Measurements from ENCODE around the gene LUM. TPM values are rescaled to one million over a fixed set of nuclear protein-coding genes. Genes with fewer than 3 reads are reported as not detected.

LUM gene
- total and polyA plus RNA-seq, 3 experiments from 2014 or later = not detected

DNA sequence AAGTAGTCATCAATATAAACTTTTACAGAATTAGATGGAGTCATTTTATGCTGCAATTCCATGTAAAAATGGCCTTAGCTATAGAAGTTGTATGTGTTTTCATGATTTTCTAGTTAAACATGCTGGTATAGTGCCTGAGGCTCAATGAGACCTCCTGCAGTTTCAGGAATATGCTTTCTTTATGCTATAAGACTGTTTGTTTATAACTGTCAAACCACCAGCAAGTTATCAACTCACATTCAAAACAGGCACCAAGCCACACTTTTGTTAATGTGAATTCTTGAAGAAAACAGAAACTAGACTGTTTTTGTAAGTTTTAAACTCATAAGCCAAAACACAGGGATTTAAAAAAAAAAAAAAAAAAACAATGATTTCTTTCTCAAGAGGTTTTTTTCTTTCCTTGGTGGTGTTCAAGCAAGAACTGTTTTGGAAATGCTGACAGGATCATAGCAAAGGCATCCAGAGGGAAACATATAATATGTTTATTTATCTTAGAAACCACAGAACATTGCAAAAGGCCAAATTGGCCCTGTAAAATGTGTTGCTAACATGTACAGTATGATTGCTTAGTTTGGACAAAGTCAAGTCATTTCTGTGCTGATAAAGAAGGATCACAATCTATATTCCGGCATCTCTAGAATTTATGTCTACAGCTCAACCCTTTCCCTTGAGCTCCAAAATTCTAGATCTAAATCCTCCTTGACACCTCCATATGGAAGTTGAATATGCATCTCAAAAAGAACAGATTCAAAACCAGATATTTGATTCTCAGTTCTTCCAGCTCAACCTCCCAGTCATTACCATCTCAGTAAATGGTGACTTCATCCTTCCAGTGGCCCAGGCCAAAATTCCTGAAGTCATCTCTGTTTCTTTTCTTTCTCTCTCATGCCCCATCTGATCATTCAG, 29.0 kb upstream of the LUM start:
- Mint-ChIP-seq H3K4me3 (no peak overlapping the region), H3K4me1 (no peaks in the 10 kb centered on the region), H3K27ac (no peak overlapping the region), H3K36me3 (no peaks in the 10 kb centered on the region), H3K9me3 (peaks cover 0 to 7% (median 0%) of the 10 kb centered on the region in 5 donors), H3K27me3 (peaks cover 0 to 2% of the 10 kb centered on the region in 2 donors)
- H3K9me3 ChIP-seq (ENCODE audit: low read length) = no peaks in the 10 kb centered on the region
- no peak overlapping the region for H3K27ac ChIP-seq (ENCODE audit: low read depth, low read length)
- no peak overlapping the region for H3K4me3 ChIP-seq (ENCODE audit: low read length)
- DNase-seq = no peak
- CTCF ChIA-PET = no interaction called here
- H3K4me1 ChIP-seq (ENCODE audit: insufficient read depth, low read length) = no peaks in the 10 kb centered on the region
- no peaks in the 10 kb centered on the region for H3K36me3 ChIP-seq (ENCODE audit: insufficient read depth, low read length)
- no peaks in the 10 kb centered on the region for H3K27me3 ChIP-seq (ENCODE audit: insufficient read depth, low read length, poor library complexity, severe bottlenecking)
- POLR2A ChIA-PET = no interaction called here

GRCh38 chr12:91139286-91139685, 28.0 kb upstream of the LUM start:
- Histone ChIP-seq H3K9me3 (ENCODE audit: low read length) (no peaks in the 10 kb centered on the region), H3K4me3 (ENCODE audit: low read length) (no peak overlapping the region), H3K4me1 (ENCODE audit: insufficient read depth, low read length) (no peaks in the 10 kb centered on the region), H3K36me3 (ENCODE audit: insufficient read depth, low read length) (no peaks in the 10 kb centered on the region), H3K27ac (ENCODE audit: low read depth, low read length) (no peak overlapping the region), H3K27me3 (ENCODE audit: insufficient read depth, low read length, poor library complexity, severe bottlenecking) (no peaks in the 10 kb centered on the region)
- no peak for DNase-seq
- Mint-ChIP-seq H3K27me3 (peaks cover 0 to 2% of the 10 kb centered on the region in 2 donors), H3K4me3 (no peak overlapping the region), H3K36me3 (no peaks in the 10 kb centered on the region), H3K4me1 (no peaks in the 10 kb centered on the region), H3K9me3 (peaks cover 0 to 7% (median 0%) of the 10 kb centered on the region in 5 donors), H3K27ac (no peak overlapping the region)
- POLR2A ChIA-PET = no interaction called here
- CTCF ChIA-PET = no interaction called here

- no peaks in the 10 kb centered on the region for H3K36me3 Mint-ChIP-seq
Observed at GRCh38 chr12:91138337-91138920, 27.1 kb upstream of the LUM start.

GRCh38 chr12:91133871-91134270, 22.6 kb upstream of the LUM start:
- DNase-seq = no peak
- Mint-ChIP-seq H3K27ac (no peak overlapping the region), H3K4me1 (no peaks in the 10 kb centered on the region), H3K4me3 (no peak overlapping the region), H3K9me3 (peaks cover 0 to 7% (median 4%) of the 10 kb centered on the region in 5 donors), H3K36me3 (no peaks in the 10 kb centered on the region), H3K27me3 (peaks cover 0 to 3% of the 10 kb centered on the region in 2 donors)
- H3K27me3 ChIP-seq (ENCODE audit: insufficient read depth, low read length, poor library complexity, severe bottlenecking) = no peaks in the 10 kb centered on the region
- H3K36me3 ChIP-seq (ENCODE audit: insufficient read depth, low read length) = no peaks in the 10 kb centered on the region
- ChIA-PET CTCF (no interaction called here), POLR2A (no interaction called here)
- no peaks in the 10 kb centered on the region for H3K4me1 ChIP-seq (ENCODE audit: insufficient read depth, low read length)
- no peaks in the 10 kb centered on the region for H3K9me3 ChIP-seq (ENCODE audit: low read length)
- H3K4me3 ChIP-seq (ENCODE audit: low read length) = no peak overlapping the region
- H3K27ac ChIP-seq (ENCODE audit: low read depth, low read length) = no peak overlapping the region

More at GRCh38 chr12:91138337-91138920, 27.1 kb upstream of the LUM start:
- no peak overlapping the region for H3K27ac Mint-ChIP-seq
- no peak overlapping the region for H3K4me3 Mint-ChIP-seq
- H3K4me1 ChIP-seq (ENCODE audit: insufficient read depth, low read length) = no peaks in the 10 kb centered on the region
- CTCF ChIA-PET = no interaction called here
- no peak overlapping the region for H3K27ac ChIP-seq (ENCODE audit: low read depth, low read length)
- H3K36me3 ChIP-seq (ENCODE audit: insufficient read depth, low read length) = no peaks in the 10 kb centered on the region
- H3K27me3 ChIP-seq (ENCODE audit: insufficient read depth, low read length, poor library complexity, severe bottlenecking) = no peaks in the 10 kb centered on the region
- H3K9me3 ChIP-seq (ENCODE audit: low read length) = no peaks in the 10 kb centered on the region
- no peak overlapping the region for H3K4me3 ChIP-seq (ENCODE audit: low read length)
- H3K9me3 Mint-ChIP-seq = peaks cover 0 to 7% (median 0%) of the 10 kb centered on the region in 5 donors
- no peaks in the 10 kb centered on the region for H3K4me1 Mint-ChIP-seq
- POLR2A ChIA-PET = no interaction called here
- peaks cover 0 to 5% of the 10 kb centered on the region in 2 donors for H3K27me3 Mint-ChIP-seq
- DNase-seq = no peak

DNA sequence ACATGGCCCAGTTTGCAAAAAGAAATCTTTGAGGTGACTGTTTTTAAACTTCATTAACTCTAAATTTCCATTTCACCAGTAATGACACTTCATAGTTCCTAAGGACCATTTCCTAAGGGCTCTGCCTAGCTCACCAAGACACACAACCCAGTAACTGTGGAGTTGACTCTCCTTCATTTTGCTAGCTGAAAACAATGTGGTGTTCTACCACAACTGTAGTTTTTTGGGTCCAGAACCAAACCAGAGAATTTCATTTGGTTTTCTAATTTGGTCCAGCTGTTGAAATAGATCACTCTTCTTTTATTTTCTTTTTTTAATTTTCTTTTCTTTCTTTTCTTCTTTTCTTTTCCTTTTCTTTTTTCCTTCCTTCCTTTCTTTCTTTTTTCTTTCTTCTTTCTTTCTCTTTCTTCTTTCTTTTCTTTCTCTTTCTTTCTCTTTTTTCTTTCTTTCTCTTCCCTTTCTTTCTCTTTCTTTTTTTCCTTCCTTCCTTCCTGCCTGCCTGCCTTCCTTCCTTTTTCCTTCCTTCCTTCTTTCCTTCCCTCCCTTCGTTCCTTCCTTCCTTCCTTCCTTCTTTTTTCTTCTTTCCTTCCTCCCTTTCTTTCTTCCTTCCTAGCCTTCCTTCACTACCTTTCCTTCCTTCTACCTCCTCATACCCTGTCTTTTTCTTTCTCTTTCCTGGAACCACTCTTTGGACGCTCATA, 18.5 kb upstream of the LUM start:
- Histone ChIP-seq H3K36me3 (ENCODE audit: insufficient read depth, low read length) (no peaks in the 10 kb centered on the region), H3K9me3 (ENCODE audit: low read length) (no peaks in the 10 kb centered on the region), H3K27ac (ENCODE audit: low read depth, low read length) (no peak overlapping the region), H3K4me3 (ENCODE audit: low read length) (no peak overlapping the region), H3K27me3 (ENCODE audit: insufficient read depth, low read length, poor library complexity, severe bottlenecking) (no peaks in the 10 kb centered on the region), H3K4me1 (ENCODE audit: insufficient read depth, low read length) (no peaks in the 10 kb centered on the region)
- ChIA-PET POLR2A (no interaction called here), CTCF (no interaction called here)
- DNase-seq = no peak
- H3K4me3 Mint-ChIP-seq = no peak overlapping the region
- H3K27ac Mint-ChIP-seq = no peak overlapping the region
- H3K9me3 Mint-ChIP-seq = peaks cover 0 to 4% (median 0%) of the 10 kb centered on the region in 5 donors
- no peaks in the 10 kb centered on the region for H3K4me1 Mint-ChIP-seq
- H3K36me3 Mint-ChIP-seq = no peaks in the 10 kb centered on the region
- H3K27me3 Mint-ChIP-seq = peaks cover 0 to 3% of the 10 kb centered on the region in 2 donors

DNA sequence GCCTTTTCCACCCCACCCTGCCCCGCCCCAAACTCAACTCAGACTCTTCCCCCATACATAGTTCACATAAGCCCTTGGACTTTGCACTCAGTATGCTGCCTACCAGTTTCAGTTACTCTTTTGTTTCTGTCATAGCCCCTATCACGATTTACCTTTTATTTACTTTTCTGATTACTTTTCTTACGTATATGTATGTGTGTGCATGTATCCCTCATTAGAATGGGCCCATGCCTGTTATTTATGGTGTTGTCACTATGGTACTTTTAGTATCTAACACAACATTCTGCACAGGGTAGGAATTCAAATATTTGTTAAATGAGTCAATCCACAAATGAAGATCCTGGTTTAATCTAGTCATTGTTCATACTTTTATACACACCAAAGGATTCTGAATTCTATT, 16.5 kb upstream of the LUM start:
- no peak overlapping the region for H3K4me3 Mint-ChIP-seq
- ChIA-PET POLR2A (no interaction called here), CTCF (no interaction called here)

DNA sequence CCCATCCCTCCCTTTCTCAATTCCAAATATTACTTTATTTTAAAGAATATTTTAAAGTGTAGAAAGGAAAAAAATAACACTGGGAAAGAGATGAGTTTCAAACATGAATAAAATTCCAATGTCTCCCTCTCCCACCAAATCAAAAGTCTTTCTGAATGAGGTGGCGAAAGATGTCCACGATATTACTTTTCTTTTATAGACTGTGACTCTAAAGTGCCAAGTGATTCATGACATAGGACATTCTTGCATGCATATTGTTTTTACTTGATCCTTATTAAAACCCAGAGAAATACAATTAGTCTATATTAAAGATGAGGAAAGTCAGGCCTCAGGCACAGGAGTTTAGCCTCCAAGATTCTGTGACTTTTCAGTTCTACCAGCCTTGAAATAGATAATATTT, 16.0 kb upstream of the LUM start:
- ChIA-PET POLR2A (no interaction called here), CTCF (no interaction called here)
- DNase-seq = no peak
- H3K4me3 ChIP-seq (ENCODE audit: low read length) = no peak overlapping the region
- no peaks in the 10 kb centered on the region for H3K27me3 ChIP-seq (ENCODE audit: insufficient read depth, low read length, poor library complexity, severe bottlenecking)
- no peak overlapping the region for H3K4me3 Mint-ChIP-seq
- H3K27ac ChIP-seq (ENCODE audit: low read depth, low read length) = no peak overlapping the region
- H3K4me1 ChIP-seq (ENCODE audit: insufficient read depth, low read length) = no peaks in the 10 kb centered on the region
- H3K9me3 ChIP-seq (ENCODE audit: low read length) = no peaks in the 10 kb centered on the region
- no peaks in the 10 kb centered on the region for H3K4me1 Mint-ChIP-seq
- H3K9me3 Mint-ChIP-seq = peaks cover 0 to 4% (median 0%) of the 10 kb centered on the region in 5 donors
- no peak overlapping the region for H3K27ac Mint-ChIP-seq
- H3K36me3 Mint-ChIP-seq = no peaks in the 10 kb centered on the region
- no peaks in the 10 kb centered on the region for H3K36me3 ChIP-seq (ENCODE audit: insufficient read depth, low read length)
- no peaks in the 10 kb centered on the region for H3K27me3 Mint-ChIP-seq

More for the DNA sequence above, 16.5 kb upstream of the LUM start:
- Histone ChIP-seq H3K4me1 (ENCODE audit: insufficient read depth, low read length) (no peaks in the 10 kb centered on the region), H3K27ac (ENCODE audit: low read depth, low read length) (no peak overlapping the region), H3K4me3 (ENCODE audit: low read length) (no peak overlapping the region), H3K27me3 (ENCODE audit: insufficient read depth, low read length, poor library complexity, severe bottlenecking) (no peaks in the 10 kb centered on the region), H3K9me3 (ENCODE audit: low read length) (no peaks in the 10 kb centered on the region), H3K36me3 (ENCODE audit: insufficient read depth, low read length) (no peaks in the 10 kb centered on the region)
- no peak overlapping the region for H3K27ac Mint-ChIP-seq
- H3K9me3 Mint-ChIP-seq = peaks cover 0 to 4% (median 0%) of the 10 kb centered on the region in 5 donors
- H3K4me1 Mint-ChIP-seq = no peaks in the 10 kb centered on the region
- H3K27me3 Mint-ChIP-seq = no peaks in the 10 kb centered on the region
- H3K36me3 Mint-ChIP-seq = no peaks in the 10 kb centered on the region
- DNase-seq = no peak

DNA sequence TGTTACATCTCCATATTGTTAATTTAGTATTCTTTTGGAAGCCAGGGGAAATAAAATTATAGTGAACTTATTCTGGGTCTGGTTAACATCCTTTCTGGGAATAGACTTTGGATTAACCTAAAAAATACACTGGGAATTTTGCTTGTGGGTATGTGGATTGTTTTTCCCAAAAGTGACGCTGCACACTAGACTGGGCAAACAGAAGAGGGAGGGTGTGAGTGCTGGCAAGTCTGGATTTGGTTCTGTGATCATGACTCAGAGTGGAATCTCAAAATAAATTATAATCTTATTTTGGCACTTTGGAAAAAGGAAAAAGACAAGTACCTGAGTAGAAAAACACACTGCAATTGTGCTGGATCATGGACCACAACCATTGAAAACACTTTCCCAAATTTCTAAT, 15.2 kb upstream of the LUM start:
- peaks cover 0 to 4% (median 0%) of the 10 kb centered on the region in 5 donors for H3K9me3 Mint-ChIP-seq
- Histone ChIP-seq H3K27me3 (ENCODE audit: insufficient read depth, low read length, poor library complexity, severe bottlenecking) (no peaks in the 10 kb centered on the region), H3K4me1 (ENCODE audit: insufficient read depth, low read length) (no peaks in the 10 kb centered on the region), H3K27ac (ENCODE audit: low read depth, low read length) (no peak overlapping the region), H3K4me3 (ENCODE audit: low read length) (no peak overlapping the region), H3K9me3 (ENCODE audit: low read length) (no peaks in the 10 kb centered on the region), H3K36me3 (ENCODE audit: insufficient read depth, low read length) (no peaks in the 10 kb centered on the region)
- no peak for DNase-seq
- H3K27me3 Mint-ChIP-seq = no peaks in the 10 kb centered on the region
- CTCF ChIA-PET = no interaction called here
- H3K36me3 Mint-ChIP-seq = no peaks in the 10 kb centered on the region
- no peak overlapping the region for H3K27ac Mint-ChIP-seq
- no peaks in the 10 kb centered on the region for H3K4me1 Mint-ChIP-seq
- H3K4me3 Mint-ChIP-seq = no peak overlapping the region
- POLR2A ChIA-PET = no interaction called here
